Astrocyte (in vitro differentiated cells and primary cell): Measurements from ENCODE around the gene NEMP2. TPM values are rescaled to one million over a fixed set of nuclear protein-coding genes. Genes with fewer than 3 reads are reported as not detected.
"Not testable (repeated sequence)": the region's sequence is repeated elsewhere in the genome, so short reads cannot be mapped to it uniquely, and the experiment has no call there.

Source experiments
- DNase-seq: peaks from one replicate; pipeline ENCODE4 v3.0.0-alpha.2; 2010; ENCODE audit warnings: low read depth
- FAIRE-seq: peaks from 2 replicates; lab custom pipeline; 2011; peaks lifted over from hg19 to GRCh38; lab: Jason Lieb, UNC
- H2AFZ ChIP-seq: 2 replicates; pipeline ENCODE4 v1.6.0; 2012; ENCODE audit warnings: low read depth, low read length, inconsistent platforms
- H3K27ac ChIP-seq: 2 replicates; pipeline ENCODE4 v1.5.1; 2011; ENCODE audit warnings: low read depth, low read length, inconsistent platforms
- H3K27me3 ChIP-seq: 2 replicates; pipeline ENCODE4 v1.6.0; 2011; ENCODE audit warnings: low read length, inconsistent platforms; ENCODE audit not compliant: insufficient read depth
- H3K36me3 ChIP-seq: 2 replicates; pipeline ENCODE4 v1.5.1; 2011; ENCODE audit warnings: low read length, inconsistent platforms; ENCODE audit not compliant: insufficient read depth
- H3K4me1 ChIP-seq: 2 replicates; pipeline ENCODE4 v1.5.1; 2011; ENCODE audit warnings: low read length, inconsistent platforms; ENCODE audit not compliant: insufficient read depth
- H3K4me2 ChIP-seq: 2 replicates; pipeline ENCODE4 v1.6.0; 2012; ENCODE audit warnings: low read length, inconsistent platforms
- H3K4me3 ChIP-seq: 2 replicates; pipeline ENCODE4 v1.5.1; 2011; ENCODE audit warnings: low read depth, mild to moderate bottlenecking, low read length, inconsistent platforms; ENCODE audit not compliant: insufficient read depth
- H3K79me2 ChIP-seq: 2 replicates; pipeline ENCODE4 v1.6.0; 2012; ENCODE audit warnings: mild to moderate bottlenecking, low read length, inconsistent platforms; ENCODE audit not compliant: insufficient read depth
- H3K9ac ChIP-seq: 2 replicates; pipeline ENCODE4 v1.6.0; 2012; ENCODE audit warnings: mild to moderate bottlenecking, low read length, inconsistent platforms
- H3K9me3 ChIP-seq: 2 replicates; pipeline ENCODE4 v1.5.1; 2012; ENCODE audit warnings: low read depth, mild to moderate bottlenecking, low read length, inconsistent platforms; ENCODE audit not compliant: insufficient read depth
- H4K20me1 ChIP-seq: 2 replicates; pipeline ENCODE4 v1.6.0; 2012; ENCODE audit warnings: low read length, inconsistent platforms; ENCODE audit not compliant: insufficient read depth
- H3K27ac Mint-ChIP-seq: one replicate; pipeline ENCODE4 v1.8.0; 2021; ENCODE audit warnings: mild to moderate bottlenecking, mixed read lengths; ENCODE audit not compliant: unreplicated experiment
- H3K27me3 Mint-ChIP-seq: one replicate; pipeline ENCODE4 v1.8.0; 2021; ENCODE audit warnings: low read depth, mixed read lengths; ENCODE audit not compliant: unreplicated experiment
- H3K36me3 Mint-ChIP-seq: one replicate; pipeline ENCODE4 v1.8.0; 2021; ENCODE audit warnings: low read depth, mixed read lengths; ENCODE audit not compliant: unreplicated experiment
- H3K4me1 Mint-ChIP-seq: one replicate; pipeline ENCODE4 v1.8.0; 2021; ENCODE audit warnings: low read depth, mixed read lengths; ENCODE audit not compliant: unreplicated experiment
- H3K4me3 Mint-ChIP-seq: one replicate; pipeline ENCODE4 v1.8.0; 2021; ENCODE audit warnings: mild to moderate bottlenecking, moderate library complexity, mixed read lengths; ENCODE audit not compliant: unreplicated experiment
- H3K9me3 Mint-ChIP-seq: one replicate; pipeline ENCODE4 v1.8.0; 2021; ENCODE audit warnings: mild to moderate bottlenecking, mixed read lengths; ENCODE audit not compliant: unreplicated experiment
- EZH2 ChIP-seq: IDR thresholded peaks from 2 replicates; pipeline ENCODE4 v1.6.1; 2012; ENCODE audit warnings: mild to moderate bottlenecking, low read length, inconsistent platforms; ENCODE audit not compliant: insufficient read depth
- total RNA-seq: library from RNA; stranded (reverse); gene quantifications from 2 replicates; pipeline ENCODE4 v1.2.1, GENCODE V29; 2021
- TF ChIP-seq, protein P1 (sequence below): IDR thresholded peaks from 2 replicates; pipeline ENCODE4 v1.5.1; 2011; ENCODE audit warnings: low read depth, mild to moderate bottlenecking, inconsistent platforms, low read length, moderate library complexity; ENCODE audit not compliant: insufficient read depth

NEMP2 gene
- total RNA-seq, 1 donor from 2014 or later: 2.7 TPM

DNA sequence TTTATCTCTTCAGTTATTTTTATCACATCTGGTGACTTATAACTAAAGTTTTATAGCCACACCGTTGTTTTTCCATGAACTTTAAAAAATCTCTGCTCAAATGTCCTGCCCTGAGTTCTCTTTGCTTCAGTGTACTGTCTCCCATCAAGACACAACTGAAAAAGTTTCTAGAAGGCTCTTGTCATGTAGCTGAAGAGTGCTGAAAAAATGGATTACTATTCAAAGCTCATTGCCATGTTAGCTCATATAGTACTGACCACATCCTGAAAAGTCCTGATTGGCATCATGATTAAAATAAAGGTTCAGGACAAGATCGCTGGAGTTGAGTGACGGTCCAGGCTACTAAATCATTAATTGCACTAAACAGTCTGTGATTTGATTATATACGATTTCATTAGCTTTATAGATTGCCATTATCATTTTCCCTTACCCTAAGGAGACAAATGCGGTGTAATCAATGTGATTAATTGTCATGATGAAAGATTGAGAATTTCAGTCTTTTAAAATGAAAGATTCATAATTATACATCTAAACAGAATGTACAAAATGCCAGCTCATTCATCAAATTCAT is 64.2 kb downstream of the NEMP2 start:
- Histone ChIP-seq H3K9me3 (no peaks in the 10 kb centered on the region), H4K20me1 (no peaks in the 10 kb centered on the region), H3K4me2 (no peak overlapping the region), H3K4me3 (no peak overlapping the region), H3K36me3 (no peaks in the 10 kb centered on the region), H3K27me3 (no peaks in the 10 kb centered on the region), H3K4me1 (peaks cover 12% of the 10 kb centered on the region), H3K27ac (no peak overlapping the region), H3K79me2 (no peaks in the 10 kb centered on the region), H3K9ac (no peak overlapping the region), H2AFZ (no peak overlapping the region)
- peaks cover 4% of the 10 kb centered on the region for H3K4me1 Mint-ChIP-seq
- peaks cover 11% of the 10 kb centered on the region for H3K9me3 Mint-ChIP-seq
- no peak overlapping the region for H3K4me3 Mint-ChIP-seq
- DNase-seq (no peak), FAIRE-seq (no peak)
- peaks cover 3% of the 10 kb centered on the region for H3K36me3 Mint-ChIP-seq
- H3K27ac Mint-ChIP-seq: no peak overlapping the region
- no peak for TF ChIP-seq EZH2
- TF ChIP-seq, protein P1, sequence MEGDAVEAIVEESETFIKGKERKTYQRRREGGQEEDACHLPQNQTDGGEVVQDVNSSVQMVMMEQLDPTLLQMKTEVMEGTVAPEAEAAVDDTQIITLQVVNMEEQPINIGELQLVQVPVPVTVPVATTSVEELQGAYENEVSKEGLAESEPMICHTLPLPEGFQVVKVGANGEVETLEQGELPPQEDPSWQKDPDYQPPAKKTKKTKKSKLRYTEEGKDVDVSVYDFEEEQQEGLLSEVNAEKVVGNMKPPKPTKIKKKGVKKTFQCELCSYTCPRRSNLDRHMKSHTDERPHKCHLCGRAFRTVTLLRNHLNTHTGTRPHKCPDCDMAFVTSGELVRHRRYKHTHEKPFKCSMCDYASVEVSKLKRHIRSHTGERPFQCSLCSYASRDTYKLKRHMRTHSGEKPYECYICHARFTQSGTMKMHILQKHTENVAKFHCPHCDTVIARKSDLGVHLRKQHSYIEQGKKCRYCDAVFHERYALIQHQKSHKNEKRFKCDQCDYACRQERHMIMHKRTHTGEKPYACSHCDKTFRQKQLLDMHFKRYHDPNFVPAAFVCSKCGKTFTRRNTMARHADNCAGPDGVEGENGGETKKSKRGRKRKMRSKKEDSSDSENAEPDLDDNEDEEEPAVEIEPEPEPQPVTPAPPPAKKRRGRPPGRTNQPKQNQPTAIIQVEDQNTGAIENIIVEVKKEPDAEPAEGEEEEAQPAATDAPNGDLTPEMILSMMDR: no peak
- no peaks in the 10 kb centered on the region for H3K27me3 Mint-ChIP-seq

DNA sequence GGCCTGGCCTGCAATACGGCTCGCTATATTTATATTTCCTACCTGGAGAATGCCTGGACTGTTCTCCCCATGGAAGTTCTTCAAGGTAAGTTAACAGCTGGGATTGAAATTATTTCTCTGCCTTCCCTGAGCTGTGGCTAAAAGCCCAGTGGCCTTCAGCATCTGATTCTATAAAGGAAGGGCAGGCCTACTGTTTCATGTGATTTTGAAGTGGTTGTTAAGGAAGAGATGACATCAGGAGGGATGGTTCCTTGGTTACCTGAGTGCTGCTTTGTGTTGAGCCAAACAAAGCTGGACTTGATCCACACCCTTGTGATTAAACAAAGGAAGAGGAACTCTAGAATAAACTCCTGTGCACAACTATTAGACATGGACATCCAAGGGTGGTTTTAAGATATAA is 64.8 kb downstream of the NEMP2 start:
- no peaks in the 10 kb centered on the region for H3K79me2 ChIP-seq
- no peaks in the 10 kb centered on the region for H3K36me3 ChIP-seq
- H2AFZ ChIP-seq: no peak overlapping the region
- peaks cover 3% of the 10 kb centered on the region for H3K36me3 Mint-ChIP-seq
- FAIRE-seq: no peak
- H3K27ac Mint-ChIP-seq: no peak overlapping the region
- DNase-seq: peak; percentile 72
- no peaks in the 10 kb centered on the region for H4K20me1 ChIP-seq
- H3K27me3 ChIP-seq: no peaks in the 10 kb centered on the region
- H3K9ac ChIP-seq: no peak overlapping the region
- H3K4me2 ChIP-seq: no peak overlapping the region
- TF ChIP-seq, protein P1: no peak
- no peak for TF ChIP-seq EZH2
- H3K9me3 Mint-ChIP-seq: peaks cover 11% of the 10 kb centered on the region
- peaks cover 12% of the 10 kb centered on the region for H3K4me1 ChIP-seq
- no peaks in the 10 kb centered on the region for H3K9me3 ChIP-seq
- peak overlapping the region; percentile 3 for H3K27ac ChIP-seq
- H3K4me3 Mint-ChIP-seq: no peak overlapping the region
- H3K27me3 Mint-ChIP-seq: no peaks in the 10 kb centered on the region
- no peak overlapping the region for H3K4me3 ChIP-seq
- peaks cover 4% of the 10 kb centered on the region for H3K4me1 Mint-ChIP-seq

DNA sequence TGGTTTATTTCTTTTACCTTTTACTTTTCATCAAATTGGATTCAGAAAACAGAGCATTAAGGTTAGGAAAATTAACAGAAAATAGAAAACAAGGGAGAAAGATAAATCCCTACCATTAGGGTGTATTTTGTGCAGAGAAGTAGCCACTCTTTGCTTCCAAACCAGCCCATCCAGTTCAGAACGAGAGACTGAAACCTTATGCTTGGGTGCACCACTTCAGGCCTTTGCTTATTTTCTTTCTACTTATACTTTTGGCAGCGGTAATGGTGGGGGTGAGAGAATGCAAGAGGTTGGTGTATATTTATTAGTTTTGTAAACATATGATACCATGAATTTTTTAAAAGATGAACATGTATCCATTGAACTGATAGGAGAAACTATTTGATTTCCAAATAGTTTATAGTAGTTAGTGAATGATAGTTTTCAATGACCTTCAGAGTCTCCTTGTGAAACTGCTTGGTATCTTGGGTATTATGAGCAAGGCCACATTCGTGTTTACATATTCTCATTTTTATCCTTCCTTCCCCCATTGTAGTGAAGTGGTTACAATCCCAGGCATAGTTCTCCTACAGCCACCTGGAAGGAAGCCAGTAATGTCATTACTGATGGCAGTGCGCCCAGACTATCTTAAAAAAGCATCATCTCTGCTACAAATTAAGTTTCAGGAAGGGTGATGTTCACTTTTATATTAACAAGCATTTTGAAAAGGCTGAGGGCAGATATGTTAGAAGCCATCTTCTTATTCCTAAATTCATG is 65.5 kb downstream of the NEMP2 start:
- H3K36me3 ChIP-seq: no peaks in the 10 kb centered on the region
- no peaks in the 10 kb centered on the region for H4K20me1 ChIP-seq
- no peaks in the 10 kb centered on the region for H3K79me2 ChIP-seq
- H3K4me2 ChIP-seq: no peak overlapping the region
- no peak for TF ChIP-seq EZH2
- TF ChIP-seq, protein P1: no peak
- peaks cover 11% of the 10 kb centered on the region for H3K9me3 Mint-ChIP-seq
- H3K4me3 ChIP-seq: no peak overlapping the region
- no peaks in the 10 kb centered on the region for H3K27me3 Mint-ChIP-seq
- peaks cover 3% of the 10 kb centered on the region for H3K36me3 Mint-ChIP-seq
- peak overlapping the region; percentile 36 for H3K27ac Mint-ChIP-seq
- peaks cover 12% of the 10 kb centered on the region for H3K4me1 ChIP-seq
- no peak overlapping the region for H3K4me3 Mint-ChIP-seq
- peak overlapping the region; percentile 33 for H3K27ac ChIP-seq
- FAIRE-seq (peak; percentile 94), DNase-seq (peak; percentile 93)
- H3K9ac ChIP-seq: no peak overlapping the region
- no peaks in the 10 kb centered on the region for H3K27me3 ChIP-seq
- H3K9me3 ChIP-seq: no peaks in the 10 kb centered on the region
- H2AFZ ChIP-seq: no peak overlapping the region
- H3K4me1 Mint-ChIP-seq: peaks cover 4% of the 10 kb centered on the region

DNA sequence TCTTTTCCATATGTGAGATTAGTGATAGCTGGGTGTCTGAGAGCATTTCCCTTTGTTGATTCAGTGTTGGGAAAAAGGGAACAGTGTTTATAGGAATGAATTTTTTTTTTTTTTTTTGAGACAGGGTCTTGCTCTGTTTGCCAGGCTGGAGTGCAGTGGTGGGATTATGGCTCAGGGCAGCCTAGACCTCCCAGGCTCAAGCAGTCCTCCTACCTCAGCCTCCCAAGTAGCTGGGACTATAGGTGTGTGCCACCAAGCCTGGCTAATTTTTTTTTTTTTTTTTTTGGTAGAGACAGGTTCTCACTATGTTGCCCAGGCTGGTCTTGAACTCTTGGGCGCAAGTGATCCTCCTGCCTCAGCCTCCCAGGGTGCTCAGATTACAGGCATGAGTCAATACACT is 66.2 kb downstream of the NEMP2 start:
- not testable (repeated sequence) for H3K27me3 Mint-ChIP-seq, H3K9ac ChIP-seq, H3K4me2 ChIP-seq, H4K20me1 ChIP-seq, FAIRE-seq, H3K4me3 ChIP-seq, H3K9me3 ChIP-seq, DNase-seq, H3K79me2 ChIP-seq, H3K27me3 ChIP-seq, H3K4me3 Mint-ChIP-seq, H2AFZ ChIP-seq, H3K36me3 ChIP-seq, H3K9me3 Mint-ChIP-seq, H3K36me3 Mint-ChIP-seq, H3K4me1 Mint-ChIP-seq
- Histone ChIP-seq H3K4me1 (peaks cover 12% of the 10 kb centered on the region), H3K27ac (peak overlapping the region; percentile 33)
- peak overlapping the region; percentile 36 for H3K27ac Mint-ChIP-seq
